Heart right ventricle (tissue), 16 donors: ENCODE results near the gene ODAD4. TPM values are rescaled to one million over a fixed set of nuclear protein-coding genes. Genes with fewer than 3 reads are reported as not detected.

ENCODE experiments used
- ATAC-seq, 8 donors: fragments of 200-7000 bp; cut with Tn5 transposase; one replicate each; pipeline ENCODE4 v1.9.1; 2020; ENCODE audit warnings: mild to moderate bottlenecking in 8 of 8, moderate library complexity in 8 of 8, moderate number of reproducible peaks in 1 of 8
- DNase-seq, 2 donors: peaks; one replicate each; pipeline ENCODE4 v3.0.0-alpha.2; 2020
- H3K27ac ChIP-seq, 10 donors: fragments of 200-600 bp; sonication (generic) in 2 of 10; one replicate each; pipeline versions ENCODE4 v1.5.0 to v1.8.0; 2020 to 2022; ENCODE audit warnings: mild to moderate bottlenecking in 3 of 10
- H3K27me3 ChIP-seq, 7 donors: fragments of 200-600 bp; one replicate each; pipeline ENCODE4 v1.8.0; 2021 to 2022; ENCODE audit warnings: mild to moderate bottlenecking in 2 of 7
- H3K36me3 ChIP-seq, 9 donors: fragments of 200-600 bp; sonication (generic) in 1 of 9; one replicate each; pipeline versions ENCODE4 v1.5.0 to v1.8.0; 2020 to 2022; ENCODE audit warnings: mild to moderate bottlenecking in 2 of 9
- H3K4me1 ChIP-seq, 9 donors: fragments of 200-600 bp; sonication (generic) in 1 of 9; one replicate each; pipeline versions ENCODE4 v1.5.0 to v1.8.0; 2020 to 2022; ENCODE audit warnings: mild to moderate bottlenecking in 4 of 9
- H3K4me3 ChIP-seq, 10 donors: fragments of 200-600 bp; sonication (generic) in 2 of 10; one replicate each; pipeline versions ENCODE4 v1.5.0 to v1.8.0; 2020 to 2022; ENCODE audit warnings: mild to moderate bottlenecking in 7 of 10, moderate library complexity in 2 of 10
- H3K9me3 ChIP-seq, 11 donors: fragments of 200-600 bp in 10 of 11; sonication (generic) in 2 of 11; one replicate each; pipeline versions ENCODE4 v1.5.0 to v1.8.0; 2013 to 2022; ENCODE audit warnings: mild to moderate bottlenecking in 2 of 11, control low read depth in 1 of 11, moderate library complexity in 1 of 11
- CTCF ChIP-seq, 9 donors: fragments of 200-600 bp; sonication (generic) in 2 of 9; IDR thresholded peaks; one replicate each; pipeline versions ENCODE4 v1.5.0 to v1.8.0; 2021 to 2022; ENCODE audit warnings: antibody characterized with exemption in 9 of 9, mild to moderate bottlenecking in 5 of 9, moderate library complexity in 1 of 9
- WGBS, 2 donors: extraction: QIAGEN DNeasy Blood & Tissue Kit; methylation state at CpG; one replicate each; pipeline ENCODE4 v1.1.7; 2013; ENCODE audit warnings: inconsistent platforms in 1 of 2; 5-methylcytosine and 5-hydroxymethylcytosine counted together
- intact Hi-C, 10 donors: fragments of 100-400 bp; cut with DNase I; formaldehyde crosslinking; loops; one replicate each; pipeline versions ENCODE4 v1.11.1 to v1.14.2; 2022
- polyA plus RNA-seq, 2 donors: library from polyadenylated mRNA; stranded (reverse); fragments of 200-250 nt; gene quantifications; one replicate each; pipeline ENCODE4 v1.2.3, GENCODE V29; 2013
- total RNA-seq, 10 donors: library from RNA; stranded (reverse); fragmentation: NEBNext Ultra II Directional in 3 of 10; extraction: Animal tissue kit (Norgen Biotek cat#: 25700) in 3 of 10; gene quantifications; one replicate each; pipeline versions ENCODE4 v1.2.1 to v1.2.4, GENCODE V29; 2021 to 2023
- donor health status: Arrhythmogenic right ventricular cardiomyopathy.
- donor health status: ischemic (EF 13 %, LVEDD 7.1; RV severe dilation, severe dysfunction).
- donor health status: healthy with polysubstance abuse.
- donor health status: DM: no; HTN: yes; CAD: no.
- donor health status: DM: no; HTN: no; CAD: no.
- donor health status: ischemic (EF 25% LVEDD 6.9; RV normal size, moderate dysfunction).
- donor health status: ischemic (EF 25% LVEDD 5.7; RV mildly dilated, moderate dysfunction).
- donor health status: healthy.
- donor health status: DM: yes; HTN: yes; CAD: no.
- donor health status: Ischemic cardiomyopathy.
- donor health status: ischemic (EF 35%, LVEDD 5.7; RV mildly dilated, moderate dysfunction).
- donor health status: nonischemic (EF 11% LVEDD 7.7; RV severe dilation, severe dysfunction).
- donor health status: DM: yes; HTN: yes; CAD: no.
- donor health status: PGD.
- donor health status: ischemic (EF 29% LVEDD 5.4; RV normal size, mild dysfunction).
- donor health status: nonischemic (EF 23%, LVEDD 6.1; RV moderate dilation, normal function).

The ODAD4 gene
- total and polyA plus RNA-seq, 12 donors, result 0.23 to 1.6 (median 0.69) TPM

- no peaks in the 10 kb centered on the region for H3K27me3 ChIP-seq
- no peaks in the 10 kb centered on the region for H3K36me3 ChIP-seq
- H3K27ac ChIP-seq, result no peak overlapping the region
- intact Hi-C loops, result no loop called here
- no peaks in the 10 kb centered on the region for H3K9me3 ChIP-seq
- DNase-seq (no peak), ATAC-seq (no peak)
- 86 to 89% methylated on average over 6 of the region's 6 CpGs for WGBS, 2 donors
- no peak overlapping the region for H3K4me3 ChIP-seq
- TF ChIP-seq CTCF (IDR thresholded peaks at IDR 0.05), result no peak
- H3K4me1 ChIP-seq, result peaks cover 0 to 14% (median 4%) of the 10 kb centered on the region in 9 donors
These were observed 27.5 kb downstream of the ODAD4 start for GRCh38 chr17:41957869-41958439.

GRCh38 chr17:41959030-41959335 lies 28.6 kb downstream of the ODAD4 start:
- 69 to 71% methylated on average over 2 of the region's 2 CpGs for WGBS, 2 donors
- H3K4me1 ChIP-seq, result peaks cover 0 to 15% (median 4%) of the 10 kb centered on the region in 9 donors
- no peaks in the 10 kb centered on the region for H3K9me3 ChIP-seq
- no peak for DNase-seq
- no peaks in the 10 kb centered on the region for H3K36me3 ChIP-seq
- no peak overlapping the region for H3K27ac ChIP-seq
- H3K27me3 ChIP-seq, result no peaks in the 10 kb centered on the region
- no peak for TF ChIP-seq CTCF (IDR thresholded peaks at IDR 0.05)
- ATAC-seq, result no peak
- no peak overlapping the region for H3K4me3 ChIP-seq
- intact Hi-C loops, result no loop called here

- Histone ChIP-seq H3K9me3 (no peaks in the 10 kb centered on the region), H3K4me1 (peaks cover 0 to 15% (median 4%) of the 10 kb centered on the region in 9 donors), H3K27ac (no peak overlapping the region), H3K4me3 (no peak overlapping the region), H3K27me3 (no peaks in the 10 kb centered on the region), H3K36me3 (no peaks in the 10 kb centered on the region)
- TF ChIP-seq CTCF (IDR thresholded peaks at IDR 0.05), result peak in 7 of 9 donors; percentile 30 to 46 (median 40)
- DNase-seq, result no peak
- WGBS, 2 donors, result 41 to 45% methylated on average over 17 of the region's 17 CpGs
- intact Hi-C loops, result loop anchor here in 7 of 10 donors (5.0 to 10.0 kb wide), 7 partner anchors 138 to 565 kb away; partner anchors contain the start of genes HAP1 (in 1 of the 7) and ZNF385C (in 1 of the 7)
- peak in 5 of 8 donors; percentile 23 to 50 (median 44) for ATAC-seq
These were observed 29.1 kb downstream of the ODAD4 start for GRCh38 chr17:41959336-41960095.

- no peaks in the 10 kb centered on the region for H3K36me3 ChIP-seq
- DNase-seq, result no peak
- no peaks in the 10 kb centered on the region for H3K9me3 ChIP-seq
- H3K4me1 ChIP-seq, result peaks cover 2 to 27% (median 16%) of the 10 kb centered on the region in 9 donors
- no peak for TF ChIP-seq CTCF (IDR thresholded peaks at IDR 0.05)
- no peaks in the 10 kb centered on the region for H3K27me3 ChIP-seq
- intact Hi-C loops, result loop anchor here in 8 of 10 donors (2.0 to 10.0 kb wide), 8 partner anchors 135 to 563 kb away; partner anchors contain the start of genes HAP1 (in 1 of the 8) and ZNF385C (in 1 of the 8)
- WGBS, 2 donors, result 84 to 87% methylated on average over 5 of the region's 5 CpGs
- H3K4me3 ChIP-seq, result no peak overlapping the region
- no peak for ATAC-seq
- no peak overlapping the region for H3K27ac ChIP-seq
These were observed 31.7 kb downstream of the ODAD4 start for GRCh38 chr17:41962111-41962510.
